ENCODE data around the gene WIZ.

WIZ gene

DNA sequence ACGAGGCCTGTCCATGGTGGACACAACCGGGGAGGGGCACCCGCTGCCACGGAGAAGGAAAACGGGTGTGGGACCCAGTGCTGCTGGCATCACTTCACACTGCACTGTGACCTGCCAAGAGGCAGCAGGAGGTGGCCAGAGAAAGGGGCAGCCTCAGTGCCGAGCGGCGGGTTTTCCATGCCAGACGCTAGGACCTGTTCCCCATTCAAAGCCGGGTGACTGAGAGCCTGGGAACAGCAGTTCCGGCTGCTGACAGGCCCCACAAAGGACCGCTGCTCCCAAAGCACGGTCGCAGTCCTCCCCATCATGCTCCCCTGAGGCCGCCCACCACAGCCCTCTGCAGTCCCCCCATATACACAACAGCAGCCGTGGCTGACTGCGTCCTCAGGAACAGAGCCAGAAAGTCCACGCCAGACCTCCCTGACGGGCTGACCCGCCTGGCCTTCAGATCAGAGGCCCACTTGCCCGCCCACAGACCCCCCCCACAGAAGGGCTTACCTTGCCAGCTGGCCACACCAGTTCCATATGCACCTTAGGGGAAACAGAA lies 75.6 kb downstream of the WIZ start:
- DNase-seq (ENCODE audit: low spot score), result no peak

GRCh38 chr19:15373644-15374043 lies 76.1 kb downstream of the WIZ start:
- DNase-seq (ENCODE audit: low spot score), result no peak

DNA sequence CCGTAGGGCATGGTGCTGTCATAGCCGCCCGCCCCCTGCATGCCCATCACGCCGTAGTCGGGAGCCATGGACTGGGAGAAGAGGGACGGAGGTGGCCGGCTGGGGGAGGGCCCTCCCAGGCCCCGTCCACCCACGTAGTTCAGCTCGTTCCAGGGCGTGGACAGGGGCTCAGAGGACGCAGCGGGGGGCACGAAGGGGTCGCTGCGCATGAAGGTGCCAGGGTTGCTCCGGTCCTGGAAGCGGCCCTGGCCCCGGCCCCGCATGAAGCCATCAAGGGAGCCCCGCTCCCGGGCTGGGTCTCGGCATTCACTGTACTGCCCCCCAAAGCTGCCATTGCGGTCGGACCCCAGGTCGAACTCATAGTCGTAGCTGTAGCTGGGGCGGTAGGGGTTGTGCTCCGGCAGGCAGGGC lies 76.9 kb downstream of the WIZ start:
- no peak for DNase-seq (ENCODE audit: low spot score)

DNA sequence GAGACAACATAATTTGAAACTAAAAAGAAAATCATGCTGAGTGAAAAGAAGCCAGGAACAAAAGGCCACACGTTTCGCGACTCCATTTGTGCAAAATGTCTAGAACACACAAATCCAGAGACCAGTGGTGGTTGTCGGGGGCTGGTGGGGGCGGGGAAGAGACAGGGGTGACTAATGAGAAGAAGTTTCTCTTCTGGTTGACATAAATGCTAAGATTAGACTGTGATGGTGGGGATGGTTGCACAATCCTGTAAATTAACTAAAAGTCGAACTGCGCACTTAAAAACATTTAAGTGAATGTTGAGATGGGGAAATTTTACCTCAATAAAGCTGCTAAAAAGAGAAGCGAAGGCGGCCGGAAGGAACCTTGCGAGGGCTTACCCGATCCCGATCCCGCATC lies 77.3 kb downstream of the WIZ start:
- no peak for DNase-seq (ENCODE audit: low spot score)

DNA sequence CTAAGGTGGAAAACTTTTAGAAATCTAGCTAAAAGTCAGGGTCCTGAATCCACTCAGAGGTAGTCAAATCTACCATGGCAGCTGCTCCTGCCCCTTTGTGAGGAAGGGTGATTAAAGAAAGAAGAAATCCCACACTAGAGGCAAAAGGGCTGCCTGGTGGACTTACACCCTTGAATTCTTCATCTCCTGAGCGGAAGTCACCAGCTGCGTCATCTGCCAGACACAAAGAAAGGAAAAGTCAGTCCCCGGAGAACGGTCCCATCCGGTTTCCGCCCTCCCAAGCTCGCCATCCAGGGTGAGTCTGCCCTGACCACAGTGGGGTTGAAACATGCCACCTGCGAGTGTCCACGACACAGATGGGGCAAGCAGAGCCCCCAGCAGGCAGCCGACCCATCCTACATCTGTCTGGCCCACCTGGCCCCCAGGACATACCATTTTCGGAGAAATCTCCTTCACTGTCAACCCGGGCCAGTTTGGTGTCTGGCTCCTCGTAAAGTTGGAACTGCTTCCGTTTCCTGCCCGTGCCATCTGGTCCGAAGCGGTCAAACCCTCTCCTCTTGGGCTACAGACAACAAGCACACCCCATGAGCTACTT lies 77.9 kb downstream of the WIZ start:
- no peak for DNase-seq (ENCODE audit: low spot score)

- DNase-seq (ENCODE audit: low spot score), result no peak
Measured at GRCh38 chr19:15371119-15371518, 78.6 kb downstream of the WIZ start.

All from HuH-7 (cell line).